ENCODE results near the gene EIF2B4. TPM values are rescaled to one million over a fixed set of nuclear protein-coding genes. Genes with fewer than 3 reads are reported as not detected.
"Not testable (repeated sequence)": the region's sequence is repeated elsewhere in the genome, so short reads cannot be mapped to it uniquely, and the experiment has no call there.

EIF2B4 gene
- total RNA-seq, 1 experiment from 2014 or later: 42.1 TPM

- no peak for DNase-seq (ENCODE audit: low read depth)
Measured at GRCh38 chr2:27350106-27350693, 19.9 kb downstream of the EIF2B4 start.

GRCh38 chr2:27347641-27348040, 22.5 kb downstream of the EIF2B4 start:
- no peak for DNase-seq (ENCODE audit: low read depth)

- DNase-seq (ENCODE audit: low read depth): no peak
Measured at GRCh38 chr2:27336173-27336572, 34.0 kb downstream of the EIF2B4 start.

GRCh38 chr2:27335311-27335710, 34.8 kb downstream of the EIF2B4 start:
- no peak for DNase-seq (ENCODE audit: low read depth)

GRCh38 chr2:27324720-27325119, 45.4 kb downstream of the EIF2B4 start:
- DNase-seq (ENCODE audit: low read depth): no peak

- no peak for DNase-seq (ENCODE audit: low read depth)
Measured at GRCh38 chr2:27323596-27324285, 46.4 kb downstream of the EIF2B4 start.

GRCh38 chr2:27322766-27323595, 47.2 kb downstream of the EIF2B4 start, which contains the start of gene MPV17:
Gene MPV17, minus strand, starts transcription at chr2:27323097. Its CDS starts 580 bp downstream, at chr2:27322517.
- peak; percentile 90 for DNase-seq (ENCODE audit: low read depth)

- DNase-seq (ENCODE audit: low read depth): peak; percentile 34
Measured at GRCh38 chr2:27322301-27322765, 47.8 kb downstream of the EIF2B4 start.

- DNase-seq (ENCODE audit: low read depth): peak; percentile 99
Measured at GRCh38 chr2:27320958-27321543, 49.1 kb downstream of the EIF2B4 start.

- DNase-seq (ENCODE audit: low read depth): not testable (repeated sequence)
Measured at GRCh38 chr2:27319839-27320238, 50.3 kb downstream of the EIF2B4 start.

GRCh38 chr2:27316655-27317412, 53.3 kb downstream of the EIF2B4 start:
- no peak for DNase-seq (ENCODE audit: low read depth)

GRCh38 chr2:27315122-27315521, 55.0 kb downstream of the EIF2B4 start:
- no peak for DNase-seq (ENCODE audit: low read depth)

- DNase-seq (ENCODE audit: low read depth): no peak
Measured at GRCh38 chr2:27314709-27315108, 55.4 kb downstream of the EIF2B4 start.

Other genes starting within 250 kb of the EIF2B4 start
- gene ABHD1, start 246.5 kb downstream of the EIF2B4 start, total RNA-seq (2014; rRNA removed; shearing (Covaris generic)): not detected in 2 replicates
- gene PREB, start 235.7 kb downstream of the EIF2B4 start, total RNA-seq (2014; rRNA removed; shearing (Covaris generic)): 66.4 and 75.8 TPM in 2 replicates
- gene PRR30, start 230.9 kb downstream of the EIF2B4 start, total RNA-seq (2014; rRNA removed; shearing (Covaris generic)): not detected in 2 replicates
- not detected in 2 replicates for gene TCF23, start 221.3 kb downstream of the EIF2B4 start, total RNA-seq (2014; rRNA removed; shearing (Covaris generic))
- 124 and 132 TPM in 2 replicates for gene ATRAID, start 158.3 kb downstream of the EIF2B4 start, total RNA-seq (2014; rRNA removed; shearing (Covaris generic))
- gene SLC5A6, start 158.1 kb downstream of the EIF2B4 start, total RNA-seq (2014; rRNA removed; shearing (Covaris generic)): 77.9 and 82.0 TPM in 2 replicates
- 52.9 and 54.0 TPM in 2 replicates for gene CAD, start 153.0 kb downstream of the EIF2B4 start, total RNA-seq (2014; rRNA removed; shearing (Covaris generic))
- gene SLC30A3, start 107.3 kb downstream of the EIF2B4 start, total RNA-seq (2014; rRNA removed; shearing (Covaris generic)): 5.0 and 13.5 TPM in 2 replicates
- not detected in 2 replicates for gene DNAJC5G, start 94.9 kb downstream of the EIF2B4 start, total RNA-seq (2014; rRNA removed; shearing (Covaris generic))
- gene TRIM54, start 87.9 kb downstream of the EIF2B4 start, total RNA-seq (2014; rRNA removed; shearing (Covaris generic)): 0.13 and 1.2 TPM in 2 replicates
- gene UCN, start 61.9 kb downstream of the EIF2B4 start, total RNA-seq (2014; rRNA removed; shearing (Covaris generic)): 9.3 and 12.6 TPM in 2 replicates
- gene MPV17, start 47.2 kb downstream of the EIF2B4 start, total RNA-seq (2014; rRNA removed; shearing (Covaris generic)): 80.7 and 81.5 TPM in 2 replicates
- gene GTF3C2, start 13.6 kb downstream of the EIF2B4 start, total RNA-seq (2014; rRNA removed; shearing (Covaris generic)): 52.9 and 72.5 TPM in 2 replicates
- 122 and 140 TPM in 2 replicates for gene SNX17, start 278 bp upstream of the EIF2B4 start, total RNA-seq (2014; rRNA removed; shearing (Covaris generic))
- 2.4 and 3.1 TPM in 2 replicates for gene ZNF513, start 10.4 kb upstream of the EIF2B4 start, total RNA-seq (2014; rRNA removed; shearing (Covaris generic))
- gene PPM1G, start 39.3 kb upstream of the EIF2B4 start, total RNA-seq (2014; rRNA removed; shearing (Covaris generic)): 208 and 219 TPM in 2 replicates
- gene NRBP1, start 58.3 kb upstream of the EIF2B4 start, total RNA-seq (2014; rRNA removed; shearing (Covaris generic)): 55.7 and 64.2 TPM in 2 replicates
- gene KRTCAP3, start 72.0 kb upstream of the EIF2B4 start, total RNA-seq (2014; rRNA removed; shearing (Covaris generic)): 0.34 and 0.50 TPM in 2 replicates
- gene IFT172, start 119.4 kb upstream of the EIF2B4 start, total RNA-seq (2014; rRNA removed; shearing (Covaris generic)): 9.1 and 10.5 TPM in 2 replicates
- gene FNDC4, start 124.9 kb upstream of the EIF2B4 start, total RNA-seq (2014; rRNA removed; shearing (Covaris generic)): 0.88 and 1.2 TPM in 2 replicates
- not detected in 2 replicates for gene GCKR, start 126.5 kb upstream of the EIF2B4 start, total RNA-seq (2014; rRNA removed; shearing (Covaris generic))
- 25.2 and 26.7 TPM in 2 replicates for gene ZNF512, start 212.7 kb upstream of the EIF2B4 start, total RNA-seq (2014; rRNA removed; shearing (Covaris generic))